Endometrium (tissue), 2 donors: ENCODE results near the gene ST6GALNAC3.
"Not testable (repeated sequence)": the region's sequence is repeated elsewhere in the genome, so short reads cannot be mapped to it uniquely, and the experiment has no call there.

ENCODE experiments used
- FAIRE-seq: peaks from 2 replicates; lab custom pipeline; 2012; peaks lifted over from hg19 to GRCh38; lab: Jason Lieb, UNC
- donor health status: control.
- donor health status: control.

Gene ST6GALNAC3

GRCh38 chr1:76640092-76640491 is 565.5 kb downstream of the ST6GALNAC3 start:
- FAIRE-seq = no peak

DNA sequence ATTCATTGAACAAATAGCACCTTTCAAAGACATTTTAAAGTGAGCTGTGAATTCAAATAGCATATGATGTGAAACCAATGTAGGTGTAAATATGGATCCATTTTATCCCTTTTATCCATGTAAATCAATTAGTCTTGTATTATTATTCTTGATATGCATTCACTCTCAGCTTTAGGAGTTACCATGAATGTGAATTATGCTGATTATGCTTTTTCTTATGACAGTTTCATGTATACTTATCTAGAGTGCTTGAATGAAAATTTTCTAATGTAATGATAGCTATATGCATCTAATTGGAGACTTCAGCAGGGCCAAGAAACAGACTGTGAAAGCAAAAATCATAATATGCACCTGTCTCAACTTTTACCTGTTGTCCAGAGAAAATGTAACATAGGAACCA is 566.2 kb downstream of the ST6GALNAC3 start:
- no peak for FAIRE-seq

DNA sequence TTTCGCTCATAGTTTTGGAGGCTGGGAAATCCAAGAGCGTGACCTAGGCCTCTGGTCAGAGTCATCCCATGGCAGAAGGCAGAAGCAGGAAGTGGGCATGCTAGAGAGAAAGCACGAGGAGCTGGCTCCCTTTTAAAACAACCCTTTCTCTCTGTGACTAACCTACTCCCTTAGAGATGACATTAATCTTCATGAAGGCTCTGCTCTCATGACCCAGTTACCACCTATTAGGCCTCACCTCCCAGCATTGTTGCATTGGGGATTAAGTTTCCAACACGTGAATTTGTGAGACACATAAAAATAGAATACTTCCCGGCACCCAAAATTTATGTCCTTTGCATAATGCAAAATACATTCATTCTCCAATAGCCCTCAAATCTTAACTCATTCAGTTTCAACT is 569.6 kb downstream of the ST6GALNAC3 start:
- no peak for FAIRE-seq

GRCh38 chr1:76652860-76653259 is 578.3 kb downstream of the ST6GALNAC3 start:
- not testable (repeated sequence) for FAIRE-seq

- no peak for FAIRE-seq
These were observed 583.1 kb downstream of the ST6GALNAC3 start for GRCh38 chr1:76657623-76658022.

DNA sequence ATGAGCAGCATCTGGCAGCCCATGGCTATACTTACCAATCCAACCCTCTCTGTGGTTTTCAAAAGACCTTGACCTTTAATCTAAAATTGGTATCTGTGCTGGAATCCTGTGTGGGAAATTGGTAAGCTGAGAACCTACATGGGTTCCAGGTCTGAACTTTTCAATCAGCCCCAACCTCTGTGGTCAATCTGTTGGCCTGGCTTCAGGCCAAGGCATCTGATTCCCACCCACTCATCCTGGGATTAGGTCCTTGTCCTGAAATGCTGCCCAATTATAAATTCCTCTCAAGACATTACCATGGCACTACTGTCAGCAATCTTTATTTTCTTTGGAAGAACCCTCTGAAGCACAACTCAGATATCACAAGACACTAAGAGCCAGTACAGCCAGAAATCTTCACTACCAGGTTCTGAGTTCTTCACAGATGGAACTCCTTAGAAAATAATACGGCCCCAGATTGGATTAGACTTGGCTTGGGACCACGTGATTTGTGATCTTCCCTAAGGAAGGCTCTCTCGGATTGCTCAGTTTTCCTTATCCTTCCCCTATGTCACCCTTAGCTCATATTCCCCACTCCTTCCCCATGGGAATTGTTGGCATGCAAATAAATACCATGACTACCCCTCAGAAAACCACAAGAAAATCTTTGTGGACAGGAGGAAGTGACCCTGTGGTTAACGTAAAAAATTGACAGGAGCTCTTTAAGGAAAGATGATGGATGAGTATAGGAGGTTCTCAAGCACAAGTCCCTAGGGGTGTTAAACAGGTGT is 584.8 kb downstream of the ST6GALNAC3 start:
- FAIRE-seq = no peak

GRCh38 chr1:76661531-76661930 is 587.0 kb downstream of the ST6GALNAC3 start:
- no peak for FAIRE-seq

DNA sequence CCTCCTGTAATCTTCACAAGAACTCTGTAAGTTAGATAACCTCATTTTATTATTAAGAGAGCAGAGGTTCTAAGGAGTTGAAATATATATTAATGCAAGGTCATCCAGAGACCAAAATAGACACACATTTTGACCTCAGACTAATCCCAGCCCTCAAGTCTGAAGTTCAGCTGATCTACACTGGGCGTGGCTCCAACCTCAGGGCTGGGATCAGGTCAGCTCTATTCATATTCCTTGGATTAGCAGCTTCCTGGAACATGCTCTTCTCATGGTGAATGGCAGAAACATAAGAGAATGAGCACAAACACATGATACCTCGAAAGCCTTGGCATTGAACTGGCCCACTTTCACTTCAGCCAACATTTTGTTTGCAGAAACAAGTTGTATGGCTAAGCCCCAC is 592.0 kb downstream of the ST6GALNAC3 start:
- no peak for FAIRE-seq

DNA sequence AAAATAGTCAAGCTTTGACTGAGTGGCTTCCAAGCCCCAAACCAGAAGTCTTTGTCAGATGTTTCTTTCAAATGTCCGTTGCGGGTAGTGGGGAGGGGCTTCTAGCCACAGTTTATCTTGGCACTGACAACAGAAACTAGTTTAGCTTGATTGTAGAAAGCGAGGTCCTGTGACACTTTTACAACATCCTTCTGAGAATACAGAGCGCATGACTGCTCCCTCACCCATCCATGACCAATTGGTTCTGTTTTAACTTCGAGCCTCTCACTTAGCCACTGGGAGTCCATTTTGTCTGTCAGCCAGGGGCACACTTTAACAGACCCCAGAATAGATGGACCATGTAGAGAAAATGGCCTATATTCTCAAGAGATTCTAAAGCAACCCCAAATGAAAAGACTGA is 593.5 kb downstream of the ST6GALNAC3 start:
- no peak for FAIRE-seq

DNA sequence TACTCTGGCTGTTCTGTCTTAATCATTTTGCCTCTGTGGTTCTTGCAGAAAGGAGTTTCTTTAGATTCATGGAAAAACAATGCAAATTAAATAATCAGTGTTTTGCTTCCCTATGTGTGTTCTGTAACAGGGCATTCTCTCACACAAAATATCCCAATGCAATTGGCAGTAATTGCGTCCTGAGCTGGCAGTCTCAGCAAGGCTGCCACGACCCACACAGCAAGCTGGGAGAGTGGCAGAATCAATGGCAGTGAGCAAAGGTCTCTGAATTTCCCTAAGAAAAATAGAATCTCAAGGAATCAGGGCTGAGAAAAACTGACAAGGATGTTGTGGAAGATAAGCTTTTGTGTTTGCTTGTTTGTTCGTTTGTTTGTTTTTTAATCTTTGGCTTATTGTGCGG is 594.6 kb downstream of the ST6GALNAC3 start:
- FAIRE-seq = no peak

- no peak for FAIRE-seq
These were observed 595.2 kb downstream of the ST6GALNAC3 start for GRCh38 chr1:76669624-76670315.

GRCh38 chr1:76674689-76675210 is 600.2 kb downstream of the ST6GALNAC3 start:
- no peak for FAIRE-seq

- peak; percentile 26 for FAIRE-seq
These were observed 603.2 kb downstream of the ST6GALNAC3 start for GRCh38 chr1:76677416-76678405.

DNA sequence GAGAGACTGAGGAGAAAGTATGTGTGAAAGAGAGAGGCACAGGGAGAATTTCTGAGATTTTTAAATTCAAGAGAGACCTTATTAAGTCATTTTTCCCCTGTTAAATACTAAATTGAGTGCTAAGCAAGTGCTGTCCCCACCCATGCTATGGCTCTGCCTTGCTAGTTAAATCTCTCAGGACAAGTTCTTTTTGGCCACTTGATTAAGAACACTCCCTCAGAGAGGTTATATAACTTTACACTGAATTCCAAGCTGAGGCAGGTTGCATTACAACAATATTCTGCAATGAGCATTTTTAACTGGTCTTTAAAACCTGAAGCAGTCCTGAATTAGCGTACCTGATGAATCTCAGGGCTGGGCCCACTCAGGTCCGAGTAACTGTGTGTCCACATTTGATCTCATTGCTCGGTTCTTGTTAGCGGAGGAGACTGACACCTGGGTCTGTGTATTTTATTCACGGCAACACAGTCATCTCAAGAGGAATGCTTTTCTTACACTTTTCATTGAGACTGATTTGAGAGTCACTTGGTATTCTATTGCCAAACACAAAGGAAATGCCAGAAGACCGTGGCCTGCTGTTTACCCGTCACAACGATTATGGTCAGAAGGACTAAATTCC is 605.1 kb downstream of the ST6GALNAC3 start:
- FAIRE-seq = no peak

DNA sequence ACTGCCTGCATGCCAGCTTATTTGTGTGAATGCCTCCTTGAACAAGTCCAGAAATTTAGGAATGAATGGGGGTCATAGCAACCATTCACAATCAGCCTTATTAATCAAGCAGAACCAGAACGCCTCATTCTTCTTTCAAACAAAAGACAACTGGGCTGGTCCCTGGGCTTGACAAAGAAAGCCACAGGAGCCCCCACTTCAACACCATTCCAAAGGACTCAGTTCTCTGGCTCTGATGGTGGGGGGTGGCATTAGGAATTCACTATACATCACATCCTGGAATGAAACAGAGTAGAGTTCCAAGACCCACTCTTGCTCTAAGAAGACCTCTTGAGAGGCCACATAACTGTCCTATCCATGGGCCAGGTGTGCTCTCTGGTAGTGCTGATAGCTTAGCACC is 606.1 kb downstream of the ST6GALNAC3 start:
- no peak for FAIRE-seq

DNA sequence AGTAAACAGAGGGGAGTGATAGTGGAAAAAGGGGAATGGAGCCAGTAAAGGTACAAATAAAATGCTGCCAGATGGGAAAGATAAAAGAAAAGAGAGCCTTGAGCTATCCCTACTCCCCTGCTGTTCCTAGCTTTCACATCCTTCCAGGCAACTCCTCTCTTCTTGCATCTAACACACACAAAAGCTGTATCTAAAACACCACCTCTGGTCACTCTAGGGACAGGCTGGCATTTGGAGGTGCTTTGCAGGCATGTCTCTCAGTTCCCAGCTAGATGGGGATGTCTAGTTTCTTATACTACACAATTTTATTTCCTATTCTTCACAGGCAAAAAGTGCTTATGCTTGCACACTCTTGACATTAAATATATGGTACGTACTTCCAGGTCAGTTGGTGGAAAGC is 607.6 kb downstream of the ST6GALNAC3 start:
- no peak for FAIRE-seq
